PC-9 (cell line): ENCODE measurements around the gene GUCY2D. TPM values are rescaled to one million over a fixed set of nuclear protein-coding genes. Genes with fewer than 3 reads are reported as not detected.
A peak's percentile ranks its signal among the peaks of the same experiment; 100 is the strongest.

Source experiments
- BruUV-seq: library from RNA; stranded (reverse); fragments of 400-500 nt; replicated peaks from 2 replicates; lab custom pipeline; 2021; lab: Mats Ljungman, UMichigan
- CTCF ChIA-PET: fragments of 300-600 bp; sonication (Branson Sonifier 250); formaldehyde crosslinking; loops from one replicate; lab custom pipeline; 2022; ENCODE audit warnings: antibody characterized with exemption; lab: Charles Lee
- POLR2A ChIA-PET: fragments of 300-600 bp; sonication (Branson Sonifier 250); formaldehyde crosslinking; loops from one replicate; lab custom pipeline; 2022; ENCODE audit warnings: antibody characterized with exemption; ENCODE audit not compliant: unreplicated experiment; lab: Charles Lee
- DNase-seq, 2 experiments: peaks; one replicate each; pipeline versions ENCODE4 v3.0.0 to v3.0.0-alpha.2; 2015 to 2022; ENCODE audit warnings: mixed read lengths in 1 of 2
- H2AFZ ChIP-seq: fragments of 200-600 bp; sonication (generic); 2 replicates; pipeline ENCODE4 v1.8.1; 2017; ENCODE audit warnings: antibody characterized with exemption
- H3F3A ChIP-seq: fragments of 200-600 bp; sonication (generic); 2 replicates; pipeline ENCODE4 v1.8.1; 2017; ENCODE audit warnings: antibody characterized with exemption, mild to moderate bottlenecking, low read depth; ENCODE audit not compliant: insufficient read depth
- H3K27ac ChIP-seq: fragments of 200-600 bp; sonication (generic); 2 replicates; pipeline ENCODE4 v1.6.1; 2016; ENCODE audit warnings: mixed run types
- H3K27me3 ChIP-seq: fragments of 200-600 bp; sonication (generic); 2 replicates; pipeline ENCODE4 v1.6.1; 2016; ENCODE audit warnings: low read depth, mixed run types; ENCODE audit not compliant: insufficient read depth
- H3K36me3 ChIP-seq: fragments of 200-600 bp; sonication (generic); 2 replicates; pipeline ENCODE4 v1.6.1; 2016; ENCODE audit warnings: low read depth, mixed run types
- H3K4me1 ChIP-seq: fragments of 200-600 bp; sonication (generic); replicated peaks from 2 replicates; pipeline ENCODE4 v1.6.1; 2016; ENCODE audit warnings: mixed run types; ENCODE audit not compliant: insufficient read depth
- H3K4me2 ChIP-seq: fragments of 200-600 bp; sonication (generic); 2 replicates; pipeline ENCODE4 v1.6.1; 2017; ENCODE audit warnings: mixed run types
- H3K4me3 ChIP-seq: fragments of 200-600 bp; sonication (generic); 2 replicates; pipeline ENCODE4 v1.6.1; 2016; ENCODE audit warnings: mixed run types
- H3K79me2 ChIP-seq: fragments of 200-600 bp; sonication (generic); 2 replicates; pipeline ENCODE4 v1.6.1; 2017; ENCODE audit warnings: low read depth, mixed run types
- H3K9me2 ChIP-seq: fragments of 200-600 bp; sonication (generic); 2 replicates; pipeline ENCODE4 v1.8.1; 2017; ENCODE audit warnings: mild to moderate bottlenecking; ENCODE audit not compliant: insufficient read depth
- H3K9me3 ChIP-seq: fragments of 200-600 bp; sonication (generic); 2 replicates; pipeline ENCODE4 v1.8.1; 2016; ENCODE audit warnings: low read depth; ENCODE audit not compliant: insufficient read depth
- H4K20me1 ChIP-seq: fragments of 200-600 bp; sonication (generic); 2 replicates; pipeline ENCODE4 v1.8.1; 2017; ENCODE audit not compliant: insufficient read depth
- EZH2 ChIP-seq: fragments of 200-600 bp; sonication (generic); IDR thresholded peaks from 2 replicates; pipeline ENCODE4 v1.8.0; 2017; ENCODE audit warnings: antibody characterized with exemption, low read depth
- intact Hi-C: fragments of 100-400 bp; cut with micrococcal nuclease; formaldehyde crosslinking; loops from one replicate; pipeline ENCODE4 v1.10.0; 2022; ENCODE audit not compliant: unreplicated experiment
- total RNA-seq: library from RNA; stranded (reverse); gene quantifications from 2 replicates; pipeline ENCODE4 v1.2.3, GENCODE V29; 2021
- TF ChIP-seq, protein P1 (sequence below): fragments of 200-600 bp; sonication (generic); conservative IDR thresholded peaks from 2 replicates; pipeline ENCODE4 v1.6.1; 2017; ENCODE audit warnings: mixed run types, antibody characterized with exemption, mild to moderate bottlenecking, moderate library complexity

The GUCY2D gene
- total RNA-seq, 1 experiment from 2014 or later = 0.79 TPM

DNA sequence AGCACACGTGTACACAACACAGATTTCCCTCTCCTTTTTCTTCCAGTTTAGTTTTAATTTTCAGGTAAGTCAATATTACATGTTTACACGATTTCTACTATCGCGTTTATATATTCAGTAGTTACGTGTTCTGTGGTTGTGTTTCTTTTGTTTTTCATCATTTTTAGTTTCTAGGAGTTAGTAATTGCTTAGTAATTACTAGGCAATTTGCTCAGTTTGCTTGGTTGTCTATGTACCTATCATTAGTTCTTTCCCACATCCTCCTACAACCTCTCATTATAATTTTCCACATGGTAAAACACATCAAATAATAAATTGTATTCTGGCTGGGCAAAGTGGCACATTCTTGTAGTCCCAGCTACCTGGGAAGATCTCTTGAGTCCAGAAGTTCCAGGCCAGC lies 24.6 kb upstream of the GUCY2D start:
- BruUV-seq = no TSS peak
- Histone ChIP-seq H3K27ac (no peak overlapping the region), H3K36me3 (no peaks in the 10 kb centered on the region), H3K79me2 (no peaks in the 10 kb centered on the region), H3F3A (peaks cover 10% of the 10 kb centered on the region; the same call in 1 of the 2 replicates), H3K4me1 (peaks cover 13% of the 10 kb centered on the region), H2AFZ (no peak overlapping the region), H3K27me3 (no peaks in the 10 kb centered on the region), H3K4me2 (no peak overlapping the region), H3K4me3 (no peak overlapping the region), H4K20me1 (no peaks in the 10 kb centered on the region), H3K9me3 (no peaks in the 10 kb centered on the region), H3K9me2 (no peaks in the 10 kb centered on the region)
- POLR2A ChIA-PET = interaction anchor here (0.7 kb wide), 1 partner anchor 109 kb away, joined by 4 read pairs; no protein-coding TSS in a partner anchor
- intact Hi-C loops = no loop called here
- TF ChIP-seq, protein P1, sequence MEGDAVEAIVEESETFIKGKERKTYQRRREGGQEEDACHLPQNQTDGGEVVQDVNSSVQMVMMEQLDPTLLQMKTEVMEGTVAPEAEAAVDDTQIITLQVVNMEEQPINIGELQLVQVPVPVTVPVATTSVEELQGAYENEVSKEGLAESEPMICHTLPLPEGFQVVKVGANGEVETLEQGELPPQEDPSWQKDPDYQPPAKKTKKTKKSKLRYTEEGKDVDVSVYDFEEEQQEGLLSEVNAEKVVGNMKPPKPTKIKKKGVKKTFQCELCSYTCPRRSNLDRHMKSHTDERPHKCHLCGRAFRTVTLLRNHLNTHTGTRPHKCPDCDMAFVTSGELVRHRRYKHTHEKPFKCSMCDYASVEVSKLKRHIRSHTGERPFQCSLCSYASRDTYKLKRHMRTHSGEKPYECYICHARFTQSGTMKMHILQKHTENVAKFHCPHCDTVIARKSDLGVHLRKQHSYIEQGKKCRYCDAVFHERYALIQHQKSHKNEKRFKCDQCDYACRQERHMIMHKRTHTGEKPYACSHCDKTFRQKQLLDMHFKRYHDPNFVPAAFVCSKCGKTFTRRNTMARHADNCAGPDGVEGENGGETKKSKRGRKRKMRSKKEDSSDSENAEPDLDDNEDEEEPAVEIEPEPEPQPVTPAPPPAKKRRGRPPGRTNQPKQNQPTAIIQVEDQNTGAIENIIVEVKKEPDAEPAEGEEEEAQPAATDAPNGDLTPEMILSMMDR = no peak
- TF ChIP-seq EZH2 = no peak
- DNase-seq = no peak
- CTCF ChIA-PET = no interaction called here

DNA sequence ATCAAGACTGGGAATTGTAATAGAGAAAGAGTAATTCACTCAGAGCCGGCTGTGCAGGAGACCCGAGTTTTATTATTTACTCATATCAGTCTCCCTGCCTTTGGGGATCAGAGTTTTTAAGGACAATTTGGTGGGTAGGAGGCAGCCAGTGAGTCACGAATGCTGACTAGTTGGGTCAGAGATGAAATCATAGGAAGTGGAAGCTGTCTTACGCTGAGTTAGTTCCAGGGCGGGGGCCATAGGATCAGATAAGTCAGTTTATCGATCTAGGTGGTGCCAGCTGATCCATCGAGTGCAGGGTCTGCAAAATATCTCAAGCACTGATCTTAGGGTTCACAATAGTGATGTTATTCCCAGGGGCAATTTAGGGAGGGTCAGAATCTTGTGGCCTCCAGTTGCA lies 20.2 kb upstream of the GUCY2D start:
- Histone ChIP-seq H3K9me3 (no peaks in the 10 kb centered on the region), H3K79me2 (no peaks in the 10 kb centered on the region), H3K9me2 (no peaks in the 10 kb centered on the region), H2AFZ (peak overlapping the region; percentile 69), H3K4me1 (peaks cover 14% of the 10 kb centered on the region), H3K27me3 (no peaks in the 10 kb centered on the region), H4K20me1 (no peaks in the 10 kb centered on the region), H3F3A (peaks cover 10% of the 10 kb centered on the region; the same call in 1 of the 2 replicates), H3K27ac (peak overlapping the region; percentile 22), H3K36me3 (no peaks in the 10 kb centered on the region), H3K4me2 (peak overlapping the region; percentile 66), H3K4me3 (peak overlapping the region; percentile 21; the same call in 1 of the 2 replicates)
- POLR2A ChIA-PET = interaction anchor here (0.6 kb wide), 1 partner anchor 361 kb away, joined by 9 read pairs; no protein-coding TSS in a partner anchor
- TF ChIP-seq, protein P1 = no peak
- no peak for TF ChIP-seq EZH2
- DNase-seq = peak in 1 of 2 experiments; percentile 43
- intact Hi-C loops = no loop called here
- CTCF ChIA-PET = interaction anchor here (0.6 to 1.0 kb wide), 3 partner anchors 15 to 158 kb away, joined by 3 to 5 read pairs (median 4); no protein-coding TSS in a partner anchor
- no TSS peak for BruUV-seq

DNA sequence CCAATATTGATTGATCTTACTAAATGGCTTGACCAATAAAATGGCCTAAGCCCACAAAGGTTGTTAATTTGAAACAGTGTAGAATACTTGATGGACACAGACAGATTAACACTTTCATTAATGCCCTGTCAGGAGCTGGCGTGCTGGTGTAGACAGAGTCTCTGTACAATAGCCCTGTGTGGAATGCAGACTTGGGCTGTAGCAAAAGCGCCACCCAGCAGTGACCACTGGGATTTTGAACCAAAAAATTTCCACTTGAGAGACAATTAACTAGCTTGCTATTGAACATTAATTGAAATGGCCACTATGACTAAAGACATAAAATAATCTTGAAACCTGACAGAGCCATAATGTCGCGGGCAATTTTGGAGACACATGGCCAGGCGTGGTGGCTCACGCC lies 19.7 kb upstream of the GUCY2D start:
- Histone ChIP-seq H3K27ac (peak overlapping the region; percentile 22; the same call in 1 of the 2 replicates), H3K9me3 (no peaks in the 10 kb centered on the region), H4K20me1 (no peaks in the 10 kb centered on the region), H3F3A (peaks cover 10% of the 10 kb centered on the region; the same call in 1 of the 2 replicates), H3K4me2 (peak overlapping the region; percentile 66), H2AFZ (no peak overlapping the region), H3K79me2 (no peaks in the 10 kb centered on the region), H3K4me1 (peaks cover 14% of the 10 kb centered on the region), H3K4me3 (peak overlapping the region; percentile 21; the same call in 1 of the 2 replicates), H3K27me3 (no peaks in the 10 kb centered on the region), H3K36me3 (no peaks in the 10 kb centered on the region), H3K9me2 (no peaks in the 10 kb centered on the region)
- BruUV-seq = no TSS peak
- POLR2A ChIA-PET = interaction anchor here (0.5 to 0.6 kb wide), 2 partner anchors 117 to 361 kb away, joined by 3 to 9 read pairs; no protein-coding TSS in a partner anchor
- DNase-seq = no peak
- intact Hi-C loops = no loop called here
- CTCF ChIA-PET = interaction anchor here (0.5 to 1.0 kb wide), 4 partner anchors 14 to 997 kb away, joined by 3 to 4 read pairs (median 4); no protein-coding TSS in a partner anchor
- TF ChIP-seq EZH2 = no peak
- TF ChIP-seq, protein P1 = no peak
